OCI-LY7 (cell line): ENCODE results near the gene RBM23. TPM values are rescaled to one million over a fixed set of nuclear protein-coding genes. Genes with fewer than 3 reads are reported as not detected.

ENCODE experiments used
- BruUV-seq: library from RNA; stranded (reverse); fragments of 400-500 nt; replicated peaks from 2 replicates; lab custom pipeline; 2021; lab: Mats Ljungman, UMichigan
- CTCF ChIA-PET: fragments of 300-600 bp; sonication (Branson Sonifier 250); formaldehyde crosslinking; loops from one replicate; lab custom pipeline; 2022; ENCODE audit warnings: antibody characterized with exemption; ENCODE audit not compliant: unreplicated experiment; lab: Charles Lee
- POLR2A ChIA-PET: fragments of 300-600 bp; sonication (Branson Sonifier 250); formaldehyde crosslinking; loops from one replicate; lab custom pipeline; 2022; ENCODE audit warnings: antibody characterized with exemption; lab: Charles Lee
- DNase-seq: peaks from one replicate; pipeline ENCODE4 v3.0.0-alpha.2; 2015; ENCODE audit warnings: low spot score
- H2AFZ ChIP-seq: fragments of 200-600 bp; sonication (generic), shearing (Covaris generic); 2 replicates; pipeline ENCODE4 v1.6.1; 2014; ENCODE audit warnings: mild to moderate bottlenecking, antibody characterized with exemption, low read length, moderate library complexity
- H3K27ac ChIP-seq: fragments of 200-600 bp; sonication (generic); 2 replicates; pipeline ENCODE4 v1.5.1; 2014; ENCODE audit warnings: mixed run types, low read depth, mild to moderate bottlenecking, moderate library complexity, low read length, inconsistent platforms; ENCODE audit not compliant: poor library complexity, severe bottlenecking
- H3K36me3 ChIP-seq: fragments of 200-600 bp; sonication (generic); 2 replicates; pipeline ENCODE4 v1.6.1; 2014; ENCODE audit warnings: mild to moderate bottlenecking, antibody characterized with exemption, low read length, moderate library complexity, mixed read lengths; ENCODE audit not compliant: insufficient read depth
- H3K4me1 ChIP-seq: fragments of 200-600 bp; sonication (generic); 2 replicates; pipeline ENCODE4 v1.5.1; 2014; ENCODE audit warnings: mild to moderate bottlenecking, low read length; ENCODE audit not compliant: insufficient read depth, poor library complexity, severe bottlenecking
- H3K4me2 ChIP-seq: fragments of 200-600 bp; sonication (generic); 2 replicates; pipeline ENCODE4 v1.6.1; 2014; ENCODE audit warnings: mild to moderate bottlenecking, low read length
- H3K4me3 ChIP-seq: fragments of 200-600 bp; sonication (generic); 2 replicates; pipeline ENCODE4 v1.5.1; 2014; ENCODE audit warnings: mild to moderate bottlenecking, low read depth, low read length; ENCODE audit not compliant: poor library complexity, severe bottlenecking
- H3K79me2 ChIP-seq: fragments of 200-600 bp; sonication (generic); 2 replicates; pipeline ENCODE4 v1.6.1; 2016; ENCODE audit warnings: low read depth, mild to moderate bottlenecking, low read length, moderate library complexity, mixed read lengths; ENCODE audit not compliant: insufficient read depth
- H3K9me2 ChIP-seq: fragments of 200-600 bp; sonication (generic); 2 replicates; pipeline ENCODE4 v1.6.1; 2016; ENCODE audit warnings: mild to moderate bottlenecking, low read length, mixed read lengths; ENCODE audit not compliant: insufficient read depth
- H3K9me3 ChIP-seq: fragments of 200-600 bp; sonication (generic); 2 replicates; pipeline ENCODE4 v1.6.1; 2014; ENCODE audit warnings: mild to moderate bottlenecking, mixed run types, low read length, mixed read lengths
- H4K20me1 ChIP-seq: fragments of 200-600 bp; sonication (generic); 2 replicates; pipeline ENCODE4 v1.6.1; 2014; ENCODE audit warnings: mild to moderate bottlenecking, antibody characterized with exemption, low read length, moderate library complexity, mixed read lengths; ENCODE audit not compliant: insufficient read depth
- EZH2phosphoT487 ChIP-seq: fragments of 200-600 bp; sonication (generic); IDR thresholded peaks from 2 replicates; pipeline ENCODE4 v1.6.1; 2018; ENCODE audit warnings: low read depth, borderline replicate concordance, mild to moderate bottlenecking, mixed run types, antibody characterized with exemption, low read length, moderate library complexity, mixed read lengths
- intact Hi-C: fragments of 100-400 bp; cut with micrococcal nuclease; formaldehyde crosslinking; loops from one replicate; pipeline ENCODE4 v1.10.0; 2022; ENCODE audit not compliant: unreplicated experiment
- total RNA-seq, 2 experiments: library from RNA; depleted of rRNA in 1 of 2; stranded (reverse); fragments of >200 nt in 1 of 2; shearing (Covaris generic) in 1 of 2; gene quantifications; 2 replicates each; pipeline ENCODE4 v1.2.3, GENCODE V29; 2014 to 2022
- TF ChIP-seq, protein P1 (sequence below): fragments of 200-600 bp; sonication (generic); conservative IDR thresholded peaks from 2 replicates; pipeline ENCODE4 v1.5.1; 2014; ENCODE audit warnings: mild to moderate bottlenecking, antibody characterized with exemption, low read length, moderate library complexity, mixed read lengths

The RBM23 gene
- total RNA-seq, 2 experiments from 2014 or later = 81.0 to 90.1 TPM

DNA sequence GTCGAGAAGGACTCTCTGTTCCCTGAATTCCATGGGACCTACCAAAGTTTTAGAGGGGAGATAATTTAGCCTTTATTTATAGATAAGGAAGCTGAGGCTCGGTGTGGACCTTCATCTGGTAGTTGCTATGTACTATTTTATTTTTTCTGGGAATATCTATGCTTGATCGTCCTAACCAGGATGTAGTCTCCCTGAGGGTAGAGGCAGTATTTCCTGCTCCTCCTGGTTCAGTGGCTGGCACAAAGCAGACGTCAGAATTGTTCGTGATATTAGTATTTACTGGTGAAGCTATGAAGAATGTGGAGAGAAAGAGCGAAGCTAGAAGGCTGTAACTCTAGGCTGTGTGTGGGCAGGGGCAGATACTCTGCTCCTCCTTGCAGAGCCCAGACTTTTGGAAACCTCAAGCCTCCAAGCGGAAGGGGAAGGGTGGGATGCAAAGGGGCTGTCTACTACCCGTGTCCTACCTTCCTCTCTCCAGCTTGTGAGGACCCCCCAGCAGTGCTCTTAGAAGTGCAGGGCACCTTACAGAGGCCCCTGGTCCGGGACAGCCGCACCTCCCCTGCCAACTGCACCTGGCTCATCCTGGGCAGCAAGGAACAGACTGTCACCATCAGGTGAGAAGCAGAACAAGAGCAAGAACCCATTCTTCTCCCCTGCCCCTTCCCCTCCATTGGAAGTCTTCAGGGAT lies 46.0 kb downstream of the RBM23 start:
- TF ChIP-seq, protein P1, sequence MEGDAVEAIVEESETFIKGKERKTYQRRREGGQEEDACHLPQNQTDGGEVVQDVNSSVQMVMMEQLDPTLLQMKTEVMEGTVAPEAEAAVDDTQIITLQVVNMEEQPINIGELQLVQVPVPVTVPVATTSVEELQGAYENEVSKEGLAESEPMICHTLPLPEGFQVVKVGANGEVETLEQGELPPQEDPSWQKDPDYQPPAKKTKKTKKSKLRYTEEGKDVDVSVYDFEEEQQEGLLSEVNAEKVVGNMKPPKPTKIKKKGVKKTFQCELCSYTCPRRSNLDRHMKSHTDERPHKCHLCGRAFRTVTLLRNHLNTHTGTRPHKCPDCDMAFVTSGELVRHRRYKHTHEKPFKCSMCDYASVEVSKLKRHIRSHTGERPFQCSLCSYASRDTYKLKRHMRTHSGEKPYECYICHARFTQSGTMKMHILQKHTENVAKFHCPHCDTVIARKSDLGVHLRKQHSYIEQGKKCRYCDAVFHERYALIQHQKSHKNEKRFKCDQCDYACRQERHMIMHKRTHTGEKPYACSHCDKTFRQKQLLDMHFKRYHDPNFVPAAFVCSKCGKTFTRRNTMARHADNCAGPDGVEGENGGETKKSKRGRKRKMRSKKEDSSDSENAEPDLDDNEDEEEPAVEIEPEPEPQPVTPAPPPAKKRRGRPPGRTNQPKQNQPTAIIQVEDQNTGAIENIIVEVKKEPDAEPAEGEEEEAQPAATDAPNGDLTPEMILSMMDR = peak; percentile 63; the same call in 1 of the 2 replicates
- TF ChIP-seq EZH2phosphoT487 = no peak
- intact Hi-C loops = loop anchor here (1.0 to 5.0 kb wide), 5 partner anchors 27 to 481 kb away; partner anchors contain the start of gene RBM23
- Histone ChIP-seq H3K4me1 (peaks cover 31% of the 10 kb centered on the region), H3K27ac (peak overlapping the region; percentile 93), H3K9me2 (no peaks in the 10 kb centered on the region), H2AFZ (no peak overlapping the region), H3K4me2 (peak overlapping the region; percentile 96), H3K36me3 (peaks cover 50% of the 10 kb centered on the region), H3K79me2 (peaks cover 19% of the 10 kb centered on the region), H4K20me1 (no peaks in the 10 kb centered on the region), H3K4me3 (peak overlapping the region; percentile 86), H3K9me3 (no peaks in the 10 kb centered on the region)
- no peak for DNase-seq
- ChIA-PET POLR2A (interaction anchor here (0.5 to 5.5 kb wide), 15 partner anchors 10 to 439 kb away, joined by 3 to 65 read pairs (median 4); partner anchors contain the start of genes OXA1L and REM2), CTCF (interaction anchor here (0.6 to 2.9 kb wide), 6 partner anchors 13 to 284 kb away, joined by 3 to 11 read pairs (median 4); no protein-coding TSS in a partner anchor)
- BruUV-seq = TSS peak; percentile 47

DNA sequence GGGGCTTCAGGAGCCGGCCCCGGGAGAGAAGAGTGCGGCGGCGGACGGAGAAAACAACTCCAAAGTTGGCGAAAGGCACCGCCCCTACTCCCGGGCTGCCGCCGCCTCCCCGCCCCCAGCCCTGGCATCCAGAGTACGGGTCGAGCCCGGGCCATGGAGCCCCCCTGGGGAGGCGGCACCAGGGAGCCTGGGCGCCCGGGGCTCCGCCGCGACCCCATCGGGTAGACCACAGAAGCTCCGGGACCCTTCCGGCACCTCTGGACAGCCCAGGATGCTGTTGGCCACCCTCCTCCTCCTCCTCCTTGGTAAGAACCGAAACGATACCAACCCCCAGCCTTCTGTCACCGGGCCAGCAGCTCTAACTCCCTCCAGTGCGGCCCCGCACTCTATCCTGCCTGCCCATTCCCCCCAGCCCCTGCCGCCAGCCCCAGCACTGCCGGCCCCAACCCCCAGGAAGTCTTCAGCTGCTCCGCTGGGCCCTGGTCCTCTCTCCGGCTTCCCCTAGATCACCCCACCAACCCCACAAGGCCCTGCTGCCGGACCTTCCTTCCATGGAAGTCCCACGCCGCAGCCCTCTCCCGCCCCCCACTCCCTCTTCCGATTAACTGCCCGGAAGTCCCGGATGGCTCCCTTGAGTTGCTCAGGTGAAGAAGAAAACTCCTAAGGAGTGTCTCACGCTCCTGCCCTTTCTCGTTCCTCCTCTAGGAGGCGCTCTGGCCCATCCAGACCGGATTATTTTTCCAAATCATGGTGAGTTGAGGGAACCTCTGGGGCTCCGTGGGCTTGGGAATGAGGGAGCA lies 46.7 kb downstream of the RBM23 start:
- POLR2A ChIA-PET = interaction anchor here (0.6 to 5.5 kb wide), 17 partner anchors 11 to 137 kb away, joined by 3 to 65 read pairs (median 4); partner anchors contain the start of genes OXA1L, RBM23 and REM2
- peaks cover 42% of the 10 kb centered on the region for H3K36me3 ChIP-seq
- no peaks in the 10 kb centered on the region for H3K9me3 ChIP-seq
- peak overlapping the region; percentile 86 for H3K4me3 ChIP-seq
- TF ChIP-seq EZH2phosphoT487 = no peak
- TF ChIP-seq, protein P1 = peak; percentile 98
- H3K27ac ChIP-seq = peak overlapping the region; percentile 93
- H2AFZ ChIP-seq = peak overlapping the region; percentile 11; the same call in 1 of the 2 replicates
- H3K4me2 ChIP-seq = peak overlapping the region; percentile 96
- no TSS peak for BruUV-seq
- no peaks in the 10 kb centered on the region for H3K9me2 ChIP-seq
- peak; percentile 80 for DNase-seq
- intact Hi-C loops = loop anchor here (1.0 to 5.0 kb wide), 5 partner anchors 28 to 480 kb away; partner anchors contain the start of gene RBM23
- CTCF ChIA-PET = interaction anchor here (0.6 to 2.9 kb wide), 6 partner anchors 12 to 195 kb away, joined by 3 to 11 read pairs (median 5); no protein-coding TSS in a partner anchor
- peaks cover 19% of the 10 kb centered on the region for H3K79me2 ChIP-seq
- H3K4me1 ChIP-seq = peaks cover 31% of the 10 kb centered on the region
- H4K20me1 ChIP-seq = no peaks in the 10 kb centered on the region
